Fibroblast of lung (primary cell): ENCODE results near the gene ERVMER34-1.

ENCODE experiments used
- EZH2 ChIP-seq: IDR thresholded peaks from 2 replicates; pipeline ENCODE4 v1.5.1; 2012; ENCODE audit warnings: low read length, control low read depth, mild to moderate bottlenecking; ENCODE audit errors: missing control alignments
- TF ChIP-seq, protein P1 (sequence below), 2 donors: IDR thresholded peaks in 1 of 2; conservative IDR thresholded peaks in 1 of 2; 1 replicate in 1 of 2; 2 replicates in 1 of 2; pipeline ENCODE4 v1.5.1; 2011 to 2012; ENCODE audit warnings: low read length in 2 of 2, control low read depth in 1 of 2, inconsistent platforms in 1 of 2, low read depth in 1 of 2, mild to moderate bottlenecking in 1 of 2

DNA sequence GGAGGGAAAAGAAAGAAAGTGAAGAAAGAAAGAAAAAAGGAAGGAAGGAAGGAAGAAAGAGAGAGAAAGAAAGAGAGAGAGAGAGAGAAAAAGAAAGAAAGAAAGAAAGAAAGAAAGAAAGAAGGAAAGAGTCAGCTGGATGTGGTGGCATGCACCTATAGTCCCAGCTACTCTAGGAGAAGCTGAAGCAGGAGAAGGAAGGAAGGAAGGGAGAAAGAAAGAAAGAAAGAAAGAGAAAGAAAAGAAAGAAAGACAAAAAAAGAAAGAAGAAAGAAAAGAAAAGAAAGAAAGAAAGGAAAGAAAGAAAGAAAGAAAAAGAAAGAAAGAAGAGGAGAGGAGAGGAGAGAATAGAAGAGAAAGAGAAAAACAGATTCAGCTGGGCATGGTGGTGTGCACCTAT is 44.3 kb upstream of the ERVMER34-1 start:
- TF ChIP-seq, protein P1, sequence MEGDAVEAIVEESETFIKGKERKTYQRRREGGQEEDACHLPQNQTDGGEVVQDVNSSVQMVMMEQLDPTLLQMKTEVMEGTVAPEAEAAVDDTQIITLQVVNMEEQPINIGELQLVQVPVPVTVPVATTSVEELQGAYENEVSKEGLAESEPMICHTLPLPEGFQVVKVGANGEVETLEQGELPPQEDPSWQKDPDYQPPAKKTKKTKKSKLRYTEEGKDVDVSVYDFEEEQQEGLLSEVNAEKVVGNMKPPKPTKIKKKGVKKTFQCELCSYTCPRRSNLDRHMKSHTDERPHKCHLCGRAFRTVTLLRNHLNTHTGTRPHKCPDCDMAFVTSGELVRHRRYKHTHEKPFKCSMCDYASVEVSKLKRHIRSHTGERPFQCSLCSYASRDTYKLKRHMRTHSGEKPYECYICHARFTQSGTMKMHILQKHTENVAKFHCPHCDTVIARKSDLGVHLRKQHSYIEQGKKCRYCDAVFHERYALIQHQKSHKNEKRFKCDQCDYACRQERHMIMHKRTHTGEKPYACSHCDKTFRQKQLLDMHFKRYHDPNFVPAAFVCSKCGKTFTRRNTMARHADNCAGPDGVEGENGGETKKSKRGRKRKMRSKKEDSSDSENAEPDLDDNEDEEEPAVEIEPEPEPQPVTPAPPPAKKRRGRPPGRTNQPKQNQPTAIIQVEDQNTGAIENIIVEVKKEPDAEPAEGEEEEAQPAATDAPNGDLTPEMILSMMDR (conservative IDR thresholded peaks at IDR 0.05 in 1 of 2, IDR thresholded peaks at IDR 0.05 in 1 of 2; ENCODE audit: low read depth in 1 of 2, low read length in 2 of 2) = no peak
- TF ChIP-seq EZH2 = no peak
